DND-41 (cell line): ENCODE data around the gene IGSF9.

Experiments used
- CTCF ChIP-seq: IDR thresholded peaks from 2 replicates; pipeline ENCODE4 v1.5.1; 2012; ENCODE audit warnings: borderline replicate concordance, low read length, moderate library complexity, mild to moderate bottlenecking; ENCODE audit not compliant: poor library complexity, severe bottlenecking; ENCODE audit errors: extremely low read depth
- EZH2 ChIP-seq: IDR thresholded peaks from 3 replicates; pipeline ENCODE4 v1.6.1; 2012; ENCODE audit warnings: borderline replicate concordance, low read depth, mild to moderate bottlenecking, moderate library complexity, low read length, inconsistent platforms; ENCODE audit not compliant: severe bottlenecking

- no peak for TF ChIP-seq EZH2
- no peak for TF ChIP-seq CTCF
Measured at GRCh38 chr1:159989581-159989980, 44.2 kb upstream of the IGSF9 start.
